Spleen (tissue), 11 donors: ENCODE measurements around the gene IFNA10. TPM values are rescaled to one million over a fixed set of nuclear protein-coding genes. Genes with fewer than 3 reads are reported as not detected.
A peak's percentile ranks its signal among the peaks of the same experiment; 100 is the strongest.
"Not testable (repeated sequence)": the region's sequence is repeated elsewhere in the genome, so short reads cannot be mapped to it uniquely, and the experiment has no call there.

Experiments
- DNase-seq: peaks from one replicate; pipeline ENCODE4 v3.0.0-alpha.2; 2020
- H3K27ac ChIP-seq, 8 donors: fragments of 200-600 bp; sonication (generic) in 7 of 8; 1 replicate in 4 of 8; 2 replicates in 4 of 8; pipeline versions ENCODE4 v1.5.0 to v1.8.0; 2016 to 2021; ENCODE audit warnings: inconsistent platforms in 4 of 8, mild to moderate bottlenecking in 4 of 8, moderate library complexity in 1 of 8
- H3K27me3 ChIP-seq, 7 donors: fragments of 200-600 bp; sonication (generic) in 6 of 7; replicated peaks in 1 of 7; 1 replicate in 4 of 7; 2 replicates in 3 of 7; pipeline versions ENCODE4 v1.5.0 to v1.8.0; 2016 to 2021; ENCODE audit warnings: inconsistent platforms in 3 of 7, mild to moderate bottlenecking in 1 of 7
- H3K36me3 ChIP-seq, 6 donors: fragments of 200-600 bp; sonication (generic) in 5 of 6; 1 replicate in 4 of 6; 2 replicates in 2 of 6; pipeline versions ENCODE4 v1.5.0 to v1.8.0; 2016 to 2021; ENCODE audit warnings: inconsistent platforms in 2 of 6
- H3K4me1 ChIP-seq, 6 donors: fragments of 200-600 bp; sonication (generic) in 5 of 6; 1 replicate in 3 of 6; 2 replicates in 3 of 6; pipeline versions ENCODE4 v1.5.0 to v1.8.0; 2016 to 2021; ENCODE audit warnings: inconsistent platforms in 3 of 6
- H3K4me3 ChIP-seq, 8 donors: fragments of 200-600 bp; sonication (generic) in 7 of 8; 1 replicate in 4 of 8; 2 replicates in 4 of 8; pipeline versions ENCODE4 v1.5.0 to v1.8.0; 2016 to 2021; ENCODE audit warnings: inconsistent platforms in 4 of 8, mild to moderate bottlenecking in 4 of 8, moderate library complexity in 2 of 8
- H3K9me3 ChIP-seq, 8 donors: fragments of 200-600 bp; sonication (generic) in 7 of 8; 1 replicate in 4 of 8; 2 replicates in 4 of 8; pipeline versions ENCODE4 v1.5.0 to v1.8.0; 2016 to 2021; ENCODE audit warnings: inconsistent platforms in 4 of 8
- POLR2A ChIP-seq, 3 donors: fragments of 450-650 bp; IDR thresholded peaks; one replicate each; pipeline ENCODE4 v1.5.1; 2017; ENCODE audit warnings: antibody characterized with exemption in 3 of 3, mild to moderate bottlenecking in 1 of 3
- POLR2AphosphoS5 ChIP-seq, 3 donors: sonication (generic); formaldehyde crosslinking; IDR thresholded peaks; one replicate each; pipeline ENCODE4 v1.5.1; 2017; ENCODE audit warnings: antibody characterized with exemption in 3 of 3
- WGBS, 5 donors: extraction: QIAGEN DNeasy Blood & Tissue Kit in 3 of 5; methylation state at CpG; one replicate each; pipeline versions ENCODE4 v1.1.5 to v1.1.7; 2013 to 2018; 5-methylcytosine and 5-hydroxymethylcytosine counted together
- intact Hi-C: fragments of 100-400 bp; cut with DNase I; formaldehyde crosslinking; loops from one replicate; pipeline ENCODE4 v1.15.0; 2023; ENCODE audit warnings: low total_unique reads
- polyA plus RNA-seq, 3 donors: library from polyadenylated mRNA; stranded (reverse); fragments of 200-250 nt; gene quantifications; one replicate each; pipeline ENCODE4 v1.2.1, GENCODE V29; 2013
- total RNA-seq, 7 donors: library from RNA; depleted of rRNA in 3 of 7; stranded (reverse); fragments of >200 nt in 3 of 7; fragmentation: NEBNext Ultra II Directional in 4 of 7; extraction: Animal tissue kit (Norgen Biotek cat#: 25700) in 4 of 7; gene quantifications; one replicate each; pipeline versions ENCODE4 v1.1.0 to v1.2.1, GENCODE V29; 2016 to 2021
- TF ChIP-seq, protein P1 (sequence below), 11 experiments: fragments of 200-600 bp in 7 of 11; fragments of 450-650 bp in 4 of 11; sonication (generic) in 4 of 11; IDR thresholded peaks in 8 of 11; conservative IDR thresholded peaks in 3 of 11; 1 replicate in 7 of 11; 2 replicates in 4 of 11; pipeline versions ENCODE4 v1.4.0 to v1.8.0; 2016 to 2021; ENCODE audit warnings: antibody characterized with exemption in 11 of 11, inconsistent platforms in 4 of 11, mild to moderate bottlenecking in 1 of 11
- donor health status: healthy with polysubstance abuse.
- donor health status: DM: no; HTN: no; CAD: no; lungs with moderate emphysema.
- donor health status: DM: no; HTN: no; CAD: no.
- donor health status: Bipolar disorder and iron deficiency.
- donor health status: healthy.
- donor health status: DM: no; HTN: no; CAD: no.
- donor health status: DM: yes; HTN: yes; CAD: no.

Gene IFNA10
- total and polyA plus RNA-seq, 10 donors = not detected

DNA sequence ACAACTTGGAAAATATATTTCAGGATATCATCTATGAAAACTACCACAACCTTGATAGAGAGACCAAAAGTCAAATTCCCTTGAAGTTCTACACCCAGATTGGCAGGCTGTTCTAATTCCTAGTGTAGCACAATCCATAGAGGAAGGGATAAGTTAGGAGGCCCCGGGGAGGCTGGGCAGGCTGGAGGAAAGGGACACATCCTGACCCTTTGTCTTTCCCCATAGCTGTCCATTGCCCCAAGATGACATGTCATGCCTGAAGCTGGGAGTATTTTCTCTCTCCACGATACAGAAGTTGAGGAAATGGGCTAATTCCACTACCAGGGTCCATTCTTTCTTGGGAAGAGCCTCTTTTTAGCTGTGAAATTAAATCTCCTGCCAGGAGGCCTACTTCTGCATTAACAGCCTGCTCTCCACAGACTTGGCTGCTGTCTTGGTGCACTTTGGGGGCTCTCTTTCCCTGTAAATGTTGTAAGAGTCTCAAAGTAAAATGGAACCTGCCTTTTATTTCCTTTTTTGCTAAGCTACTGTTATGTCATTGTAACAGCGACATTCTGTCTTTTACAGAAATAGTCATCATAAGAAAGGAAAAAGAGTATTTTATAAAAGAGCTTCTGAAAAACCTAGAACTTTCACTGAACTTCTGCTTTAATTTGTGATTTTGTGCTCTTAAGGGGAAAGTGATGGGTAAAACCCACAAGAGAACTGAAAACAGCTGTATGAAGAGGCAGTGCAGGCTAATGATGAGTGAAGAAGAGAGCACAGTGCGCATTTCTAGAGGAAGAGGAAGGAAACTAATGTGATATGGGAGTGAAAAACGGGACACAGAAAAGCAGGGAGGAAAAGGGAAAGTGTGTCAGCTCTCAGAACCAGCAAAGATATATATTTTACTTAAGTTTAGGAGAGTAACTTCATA, 6.7 kb upstream of the IFNA10 start:
- H3K9me3 ChIP-seq, H3K4me3 ChIP-seq, H3K4me1 ChIP-seq, DNase-seq, H3K27ac ChIP-seq, intact Hi-C loops, H3K27me3 ChIP-seq, H3K36me3 ChIP-seq: not testable (repeated sequence)
- TF ChIP-seq, protein P1, sequence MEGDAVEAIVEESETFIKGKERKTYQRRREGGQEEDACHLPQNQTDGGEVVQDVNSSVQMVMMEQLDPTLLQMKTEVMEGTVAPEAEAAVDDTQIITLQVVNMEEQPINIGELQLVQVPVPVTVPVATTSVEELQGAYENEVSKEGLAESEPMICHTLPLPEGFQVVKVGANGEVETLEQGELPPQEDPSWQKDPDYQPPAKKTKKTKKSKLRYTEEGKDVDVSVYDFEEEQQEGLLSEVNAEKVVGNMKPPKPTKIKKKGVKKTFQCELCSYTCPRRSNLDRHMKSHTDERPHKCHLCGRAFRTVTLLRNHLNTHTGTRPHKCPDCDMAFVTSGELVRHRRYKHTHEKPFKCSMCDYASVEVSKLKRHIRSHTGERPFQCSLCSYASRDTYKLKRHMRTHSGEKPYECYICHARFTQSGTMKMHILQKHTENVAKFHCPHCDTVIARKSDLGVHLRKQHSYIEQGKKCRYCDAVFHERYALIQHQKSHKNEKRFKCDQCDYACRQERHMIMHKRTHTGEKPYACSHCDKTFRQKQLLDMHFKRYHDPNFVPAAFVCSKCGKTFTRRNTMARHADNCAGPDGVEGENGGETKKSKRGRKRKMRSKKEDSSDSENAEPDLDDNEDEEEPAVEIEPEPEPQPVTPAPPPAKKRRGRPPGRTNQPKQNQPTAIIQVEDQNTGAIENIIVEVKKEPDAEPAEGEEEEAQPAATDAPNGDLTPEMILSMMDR (IDR thresholded peaks at IDR 0.05 in 8 of 11, conservative IDR thresholded peaks at IDR 0.05 in 3 of 11) = peak in 6 of 11 experiments; percentile 19 to 51 (median 38)
- WGBS, 5 donors = 23 to 35% (median 30%) methylated on average over 4 to 5 of the region's 5 CpGs

DNA sequence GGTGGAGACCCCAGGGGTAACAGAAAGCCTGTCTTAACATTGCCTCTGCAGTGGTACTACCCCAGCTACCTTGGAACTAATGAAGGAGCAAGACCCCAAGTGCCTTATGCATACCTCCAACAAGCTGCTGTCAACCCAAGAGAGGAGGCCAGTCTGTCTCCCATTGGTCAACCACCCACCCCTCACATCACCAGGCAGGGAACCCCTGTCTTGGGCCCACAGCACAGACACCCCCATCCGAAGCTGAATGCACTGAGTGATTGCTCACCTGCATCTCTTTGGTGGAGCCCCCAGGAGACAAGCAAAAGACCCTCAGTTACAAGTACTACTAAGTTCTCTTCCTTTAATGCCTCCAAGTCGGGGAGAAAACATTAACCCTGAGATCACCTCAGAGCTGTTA, 5.2 kb upstream of the IFNA10 start:
- intact Hi-C loops, DNase-seq, H3K27me3 ChIP-seq, H3K4me3 ChIP-seq, H3K36me3 ChIP-seq, H3K9me3 ChIP-seq, H3K27ac ChIP-seq, H3K4me1 ChIP-seq: not testable (repeated sequence)
- WGBS, 5 donors = 33 to 86% (median 72%) methylated on average over 1 to 2 of the region's 2 CpGs

DNA sequence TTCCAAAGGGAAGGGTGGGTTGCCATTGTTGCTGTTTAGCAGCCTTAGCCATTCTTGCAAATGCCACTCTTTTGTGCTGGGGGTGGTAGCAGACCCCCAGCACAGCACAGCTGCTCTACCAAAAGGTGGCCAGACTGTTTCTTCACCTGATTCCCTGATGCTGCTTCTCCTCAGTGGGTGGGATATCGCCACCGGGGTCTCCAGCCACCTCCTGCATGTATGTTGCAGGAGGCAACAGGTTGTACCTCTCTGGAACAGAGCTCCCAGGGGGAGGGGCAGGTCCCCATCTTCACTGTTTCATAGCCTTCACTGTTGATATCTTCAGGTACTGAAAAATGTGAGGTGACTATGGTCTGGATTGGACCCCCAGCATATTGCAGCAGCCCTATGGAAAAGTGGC, 3.8 kb upstream of the IFNA10 start:
- H3K27ac ChIP-seq, intact Hi-C loops, H3K4me3 ChIP-seq, DNase-seq, H3K9me3 ChIP-seq, H3K27me3 ChIP-seq, H3K4me1 ChIP-seq, H3K36me3 ChIP-seq: not testable (repeated sequence)
- WGBS, 5 donors = 72 to 100% (median 88%) methylated on average over 2 of the region's 2 CpGs

DNA sequence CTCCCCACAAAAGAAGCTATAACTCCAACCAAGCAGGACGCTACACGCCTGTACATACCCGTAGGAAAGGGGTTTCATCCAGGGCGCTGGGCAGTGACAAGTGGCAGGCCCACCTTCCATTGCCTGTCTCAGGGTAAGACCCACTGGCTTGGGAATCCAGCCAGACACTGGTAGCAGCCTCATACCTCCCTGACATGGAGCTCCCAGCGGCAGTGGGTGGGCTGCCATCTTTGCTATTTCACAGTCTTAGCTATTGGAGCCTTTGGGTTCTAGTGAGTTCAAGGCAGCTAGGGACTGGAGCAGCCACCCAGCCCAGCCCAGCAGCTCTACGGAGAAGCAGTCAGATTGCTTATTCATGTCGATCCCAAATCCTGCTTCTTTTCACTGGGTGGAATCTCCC, 3.4 kb upstream of the IFNA10 start:
- Histone ChIP-seq H3K27ac (no peak overlapping the region), H3K4me3 (no peak overlapping the region), H3K4me1 (no peaks in the 10 kb centered on the region), H3K27me3 (no peaks in the 10 kb centered on the region), H3K9me3 (no peaks in the 10 kb centered on the region), H3K36me3 (no peaks in the 10 kb centered on the region)
- no peak for DNase-seq
- TF ChIP-seq, protein P1 (IDR thresholded peaks at IDR 0.05 in 8 of 11, conservative IDR thresholded peaks at IDR 0.05 in 3 of 11) = no peak
- TF ChIP-seq POLR2A (IDR thresholded peaks at IDR 0.05) (no peak), POLR2AphosphoS5 (IDR thresholded peaks at IDR 0.05) (no peak)
- 87 to 95% (median 92%) methylated on average over 6 to 7 of the region's 7 CpGs for WGBS, 5 donors
- intact Hi-C loops = no loop called here

DNA sequence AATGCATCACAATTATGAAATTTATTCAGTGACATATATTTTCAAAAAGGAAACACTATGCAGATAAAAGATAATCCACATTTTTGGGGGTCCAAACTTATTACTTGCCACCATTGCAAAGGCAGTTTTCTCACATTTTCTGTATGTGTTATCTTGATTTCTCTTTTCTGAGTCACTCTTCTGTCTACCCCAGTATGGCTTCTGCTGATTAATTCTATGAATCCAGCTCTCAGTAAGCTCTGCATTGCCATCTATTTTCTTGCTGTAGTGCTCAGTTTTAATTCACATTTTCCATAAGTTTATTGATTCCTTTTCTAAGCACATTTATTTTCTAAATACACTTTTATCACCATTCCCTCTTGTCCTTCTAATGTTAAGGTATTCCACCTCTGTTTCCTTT, 1.7 kb downstream of the IFNA10 start:
- no peaks in the 10 kb centered on the region for H3K27me3 ChIP-seq
- no peaks in the 10 kb centered on the region for H3K36me3 ChIP-seq
- peaks cover 0 to 4% (median 0%) of the 10 kb centered on the region in 8 donors for H3K9me3 ChIP-seq
- H3K27ac ChIP-seq = no peak overlapping the region
- no peak for DNase-seq
- no peaks in the 10 kb centered on the region for H3K4me1 ChIP-seq
- intact Hi-C loops = no loop called here
- no peak overlapping the region for H3K4me3 ChIP-seq
- TF ChIP-seq POLR2A (IDR thresholded peaks at IDR 0.05) (no peak), POLR2AphosphoS5 (IDR thresholded peaks at IDR 0.05) (no peak)
- TF ChIP-seq, protein P1 (IDR thresholded peaks at IDR 0.05 in 8 of 11, conservative IDR thresholded peaks at IDR 0.05 in 3 of 11) = no peak

DNA sequence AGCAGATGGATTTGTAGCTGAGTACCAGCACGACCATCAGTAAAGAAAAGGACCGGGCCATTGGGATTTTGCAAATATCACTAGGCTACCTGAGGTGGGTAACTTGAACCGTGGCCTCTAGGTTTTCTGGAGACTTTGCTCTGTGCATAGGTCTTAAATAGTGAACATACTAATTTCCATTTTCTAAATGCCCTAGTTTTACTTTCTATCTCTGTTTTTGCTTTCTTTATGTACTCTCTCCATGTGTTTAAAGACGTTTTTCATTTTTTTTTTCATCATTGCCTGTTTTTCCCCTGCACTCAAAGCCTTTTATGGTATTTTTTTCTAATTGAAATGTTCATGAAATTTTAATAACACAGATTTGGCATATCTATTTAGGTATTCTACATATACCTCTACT, 4.8 kb downstream of the IFNA10 start, which contains the start of gene IFNA7:
Gene IFNA7 (minus strand): TSS at position 101 of the 400 bp plus-strand sequence. CDS start 40 bp downstream, at position 61.
- H3K36me3 ChIP-seq, intact Hi-C loops, H3K27ac ChIP-seq, H3K4me1 ChIP-seq, H3K27me3 ChIP-seq, DNase-seq, H3K4me3 ChIP-seq, H3K9me3 ChIP-seq: not testable (repeated sequence)
- WGBS, 5 donors = 63 to 81% (median 73%) methylated on average over 4 of the region's 4 CpGs
